GM23338 (cell line): Measurements from ENCODE around the gene RPS28. TPM values are rescaled to one million over a fixed set of nuclear protein-coding genes. Genes with fewer than 3 reads are reported as not detected.

Experiments
- ATAC-seq: fragments of 200-7000 bp; cut with Tn5 transposase; 3 replicates; pipeline ENCODE4 v1.9.1; 2020
- DNase-seq: peaks from one replicate; pipeline ENCODE4 v3.0.0-alpha.2; 2015; ENCODE audit warnings: low spot score
- H2AFZ ChIP-seq: fragments of 200-600 bp; sonication (generic); 2 replicates; pipeline ENCODE4 v1.8.0; 2016; ENCODE audit warnings: antibody characterized with exemption, mild to moderate bottlenecking, moderate library complexity
- H3F3A ChIP-seq: fragments of 200-600 bp; sonication (generic); replicated peaks from 2 replicates; pipeline ENCODE4 v1.8.0; 2017; ENCODE audit warnings: antibody characterized with exemption, mixed run types, low read depth
- H3K27ac ChIP-seq: fragments of 200-600 bp; sonication (generic); 2 replicates; pipeline ENCODE4 v1.6.1; 2016; ENCODE audit warnings: low read depth
- H3K27me3 ChIP-seq: fragments of 200-600 bp; sonication (generic); 2 replicates; pipeline ENCODE4 v1.8.0; 2016; ENCODE audit warnings: mild to moderate bottlenecking, mixed run types, moderate library complexity; ENCODE audit not compliant: insufficient read depth
- H3K36me3 ChIP-seq: fragments of 200-600 bp; sonication (generic); 2 replicates; pipeline ENCODE4 v1.8.0; 2016; ENCODE audit warnings: mild to moderate bottlenecking; ENCODE audit not compliant: insufficient read depth
- H3K4me1 ChIP-seq: fragments of 200-600 bp; sonication (generic); 2 replicates; pipeline ENCODE4 v1.8.0; 2016; ENCODE audit warnings: mild to moderate bottlenecking, moderate library complexity; ENCODE audit not compliant: insufficient read depth
- H3K4me2 ChIP-seq: fragments of 200-600 bp; sonication (generic); 2 replicates; pipeline ENCODE4 v1.7.1; 2017; ENCODE audit warnings: mixed run types
- H3K4me3 ChIP-seq: fragments of 200-600 bp; sonication (generic); 2 replicates; pipeline ENCODE4 v1.6.1; 2016; ENCODE audit warnings: mixed run types
- H3K79me2 ChIP-seq: fragments of 200-600 bp; sonication (generic); replicated peaks from 2 replicates; pipeline ENCODE4 v1.8.0; 2017; ENCODE audit warnings: mild to moderate bottlenecking; ENCODE audit not compliant: insufficient read depth
- H3K9me2 ChIP-seq: fragments of 200-600 bp; sonication (generic); 2 replicates; pipeline ENCODE4 v1.8.0; 2017; ENCODE audit not compliant: insufficient read depth
- H4K20me1 ChIP-seq: fragments of 200-600 bp; sonication (generic); replicated peaks from 2 replicates; pipeline ENCODE4 v1.8.0; 2017; ENCODE audit warnings: mild to moderate bottlenecking; ENCODE audit not compliant: insufficient read depth
- H3K27ac Mint-ChIP-seq: 2 replicates; pipeline ENCODE4 v1.8.0; 2020; ENCODE audit warnings: inconsistent platforms, mild to moderate bottlenecking, moderate library complexity, mixed read lengths
- H3K27me3 Mint-ChIP-seq: 3 replicates; pipeline ENCODE4 v1.8.0; 2022; ENCODE audit warnings: low read depth, mild to moderate bottlenecking, moderate library complexity, mixed read lengths, inconsistent platforms; ENCODE audit not compliant: insufficient read depth, poor library complexity
- H3K36me3 Mint-ChIP-seq: 3 replicates; pipeline ENCODE4 v1.8.0; 2021; ENCODE audit warnings: low read depth, mild to moderate bottlenecking, inconsistent platforms, moderate library complexity, mixed read lengths
- H3K4me1 Mint-ChIP-seq: 3 replicates; pipeline ENCODE4 v1.8.0; 2020; ENCODE audit warnings: mild to moderate bottlenecking, inconsistent platforms, mixed read lengths
- H3K4me3 Mint-ChIP-seq: 3 replicates; pipeline ENCODE4 v1.8.0; 2021; ENCODE audit warnings: moderate library complexity, mild to moderate bottlenecking, inconsistent platforms, mixed read lengths
- H3K9me3 Mint-ChIP-seq: 3 replicates; pipeline ENCODE4 v1.8.0; 2020; ENCODE audit warnings: moderate library complexity, mild to moderate bottlenecking, inconsistent platforms, mixed read lengths
- CREB1 ChIP-seq: fragments of 250-450 bp; sonication (Bioruptor Pico); IDR thresholded peaks from 2 replicates; pipeline ENCODE4 v1.5.0; 2020; ENCODE audit warnings: low read depth, mild to moderate bottlenecking, moderate library complexity
- EZH2 ChIP-seq: fragments of 200-600 bp; sonication (generic); IDR thresholded peaks from one replicate; pipeline ENCODE4 v1.8.0; 2017; ENCODE audit warnings: antibody characterized with exemption, mild to moderate bottlenecking, low read depth; ENCODE audit not compliant: unreplicated experiment
- EZH2phosphoT487 ChIP-seq: fragments of 200-600 bp; sonication (generic); IDR thresholded peaks from one replicate; pipeline ENCODE4 v1.8.1; 2018; ENCODE audit warnings: antibody characterized with exemption; ENCODE audit not compliant: unreplicated experiment
- JUNB ChIP-seq: IDR thresholded peaks from one replicate; pipeline ENCODE4 v1.6.1; 2016; ENCODE audit warnings: antibody characterized with exemption; ENCODE audit not compliant: unreplicated experiment
- NANOG ChIP-seq: IDR thresholded peaks from 2 replicates; pipeline ENCODE4 v1.6.1; 2016; ENCODE audit warnings: antibody characterized with exemption, borderline replicate concordance
- POLR2AphosphoS5 ChIP-seq: IDR thresholded peaks from 2 replicates; pipeline ENCODE4 v1.6.1; 2016; ENCODE audit warnings: antibody characterized with exemption, low read depth
- STAT1 ChIP-seq: IDR thresholded peaks from one replicate; pipeline ENCODE4 v1.6.1; 2016; ENCODE audit warnings: antibody characterized with exemption; ENCODE audit not compliant: unreplicated experiment
- ZNF114 ChIP-seq: fragments of 250-450 bp; sonication (Bioruptor Pico); IDR thresholded peaks from 2 replicates; pipeline ENCODE4 v1.5.0; 2020; ENCODE audit warnings: mild to moderate bottlenecking, moderate library complexity
- ZNF331 ChIP-seq: fragments of 250-450 bp; sonication (Bioruptor Pico); IDR thresholded peaks from 2 replicates; pipeline ENCODE4 v1.5.0; 2020; ENCODE audit warnings: low read depth, mild to moderate bottlenecking, moderate library complexity
- polyA plus RNA-seq: library from polyadenylated mRNA; unstranded; fragments of >200 nt; fragmentation: Nextera tagmentation; extraction: Ambion mirVana; gene quantifications from 2 replicates; pipeline ENCODE4 v1.2.1, GENCODE V29; 2016
- total RNA-seq: library from RNA; depleted of rRNA; stranded (reverse); fragments of >200 nt; shearing (Covaris generic); gene quantifications from 2 replicates; pipeline ENCODE4 v1.2.3, GENCODE V29; 2014
- TF ChIP-seq, protein P1 (sequence below): fragments of 250-450 bp; sonication (Bioruptor Pico); IDR thresholded peaks from 2 replicates; pipeline ENCODE4 v1.5.0; 2020; ENCODE audit warnings: mild to moderate bottlenecking, moderate library complexity
- TF ChIP-seq, protein P2 (sequence below), 2 experiments: fragments of 200-600 bp in 1 of 2; sonication (generic) in 1 of 2; conservative IDR thresholded peaks; 2 replicates each; pipeline versions ENCODE4 v1.5.1 to v1.6.1; 2016 to 2017; ENCODE audit warnings: antibody characterized with exemption in 2 of 2, low read depth in 2 of 2, mild to moderate bottlenecking in 2 of 2, moderate library complexity in 1 of 2
- TF ChIP-seq, protein P3 (sequence below): IDR thresholded peaks from 2 replicates; pipeline ENCODE4 v1.6.1; 2016; ENCODE audit warnings: antibody characterized with exemption
- TF ChIP-seq, protein P4 (sequence below): IDR thresholded peaks from one replicate; pipeline ENCODE4 v1.6.1; 2018; ENCODE audit warnings: antibody characterized with exemption; ENCODE audit not compliant: unreplicated experiment

RPS28 gene
- total and polyA plus RNA-seq, 2 experiments from 2014 or later, result 174 to 1,790 TPM

DNA sequence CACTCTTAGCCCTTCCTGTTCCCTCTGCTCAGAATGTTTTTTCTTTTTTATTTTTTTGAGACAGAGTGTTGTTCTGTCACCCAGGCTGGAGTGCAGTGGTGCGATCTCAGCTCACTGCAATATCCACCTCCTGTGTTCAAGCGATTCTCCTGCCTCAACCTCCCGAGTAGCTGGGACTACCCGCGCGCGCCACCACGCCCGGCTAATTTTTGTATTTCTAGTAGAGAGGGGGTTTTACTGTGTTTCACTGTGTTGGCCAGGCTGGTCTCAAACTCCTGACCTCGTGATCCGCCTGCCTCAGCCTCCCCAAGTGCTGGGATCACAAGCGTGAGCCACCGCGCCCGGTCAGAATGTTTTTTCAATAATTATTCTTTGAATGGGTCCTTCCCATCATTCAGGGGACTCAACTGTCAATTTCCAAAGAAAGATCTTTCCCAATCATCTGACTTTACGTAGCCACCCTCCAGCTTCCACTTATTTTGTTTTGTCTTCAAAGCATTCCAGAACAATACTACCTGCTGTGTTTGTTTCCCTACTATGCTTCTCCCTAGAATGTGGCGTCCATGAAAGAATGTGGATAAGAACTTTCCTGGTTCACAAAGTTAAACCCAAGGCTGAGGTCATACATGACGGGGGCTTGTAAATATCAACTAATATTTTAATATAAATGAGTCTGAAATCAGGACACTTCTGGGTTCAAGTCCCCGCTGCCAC is 1.3 kb upstream of the RPS28 start:
- peak overlapping the region; percentile 97 for H3K4me3 Mint-ChIP-seq
- Histone ChIP-seq H3K4me1 (peaks cover 24% of the 10 kb centered on the region), H3K79me2 (peaks cover 33% of the 10 kb centered on the region), H4K20me1 (peaks cover 24% of the 10 kb centered on the region), H2AFZ (no peak overlapping the region), H3K4me3 (peak overlapping the region; percentile 96), H3K4me2 (peak overlapping the region; percentile 100), H3K27ac (peak overlapping the region; percentile 98), H3K9me2 (no peaks in the 10 kb centered on the region), H3K36me3 (peaks cover 7% of the 10 kb centered on the region), H3F3A (peaks cover 50% of the 10 kb centered on the region), H3K27me3 (no peaks in the 10 kb centered on the region)
- peaks cover 49% of the 10 kb centered on the region for H3K36me3 Mint-ChIP-seq
- peaks cover 24% of the 10 kb centered on the region for H3K27me3 Mint-ChIP-seq
- peak; percentile 77 for DNase-seq
- H3K27ac Mint-ChIP-seq, result peak overlapping the region; percentile 13; the same call in 1 of the 2 replicates
- H3K9me3 Mint-ChIP-seq, result no peaks in the 10 kb centered on the region
- H3K4me1 Mint-ChIP-seq, result peaks cover 41% of the 10 kb centered on the region
- no peak for ATAC-seq
- TF ChIP-seq, protein P1, sequence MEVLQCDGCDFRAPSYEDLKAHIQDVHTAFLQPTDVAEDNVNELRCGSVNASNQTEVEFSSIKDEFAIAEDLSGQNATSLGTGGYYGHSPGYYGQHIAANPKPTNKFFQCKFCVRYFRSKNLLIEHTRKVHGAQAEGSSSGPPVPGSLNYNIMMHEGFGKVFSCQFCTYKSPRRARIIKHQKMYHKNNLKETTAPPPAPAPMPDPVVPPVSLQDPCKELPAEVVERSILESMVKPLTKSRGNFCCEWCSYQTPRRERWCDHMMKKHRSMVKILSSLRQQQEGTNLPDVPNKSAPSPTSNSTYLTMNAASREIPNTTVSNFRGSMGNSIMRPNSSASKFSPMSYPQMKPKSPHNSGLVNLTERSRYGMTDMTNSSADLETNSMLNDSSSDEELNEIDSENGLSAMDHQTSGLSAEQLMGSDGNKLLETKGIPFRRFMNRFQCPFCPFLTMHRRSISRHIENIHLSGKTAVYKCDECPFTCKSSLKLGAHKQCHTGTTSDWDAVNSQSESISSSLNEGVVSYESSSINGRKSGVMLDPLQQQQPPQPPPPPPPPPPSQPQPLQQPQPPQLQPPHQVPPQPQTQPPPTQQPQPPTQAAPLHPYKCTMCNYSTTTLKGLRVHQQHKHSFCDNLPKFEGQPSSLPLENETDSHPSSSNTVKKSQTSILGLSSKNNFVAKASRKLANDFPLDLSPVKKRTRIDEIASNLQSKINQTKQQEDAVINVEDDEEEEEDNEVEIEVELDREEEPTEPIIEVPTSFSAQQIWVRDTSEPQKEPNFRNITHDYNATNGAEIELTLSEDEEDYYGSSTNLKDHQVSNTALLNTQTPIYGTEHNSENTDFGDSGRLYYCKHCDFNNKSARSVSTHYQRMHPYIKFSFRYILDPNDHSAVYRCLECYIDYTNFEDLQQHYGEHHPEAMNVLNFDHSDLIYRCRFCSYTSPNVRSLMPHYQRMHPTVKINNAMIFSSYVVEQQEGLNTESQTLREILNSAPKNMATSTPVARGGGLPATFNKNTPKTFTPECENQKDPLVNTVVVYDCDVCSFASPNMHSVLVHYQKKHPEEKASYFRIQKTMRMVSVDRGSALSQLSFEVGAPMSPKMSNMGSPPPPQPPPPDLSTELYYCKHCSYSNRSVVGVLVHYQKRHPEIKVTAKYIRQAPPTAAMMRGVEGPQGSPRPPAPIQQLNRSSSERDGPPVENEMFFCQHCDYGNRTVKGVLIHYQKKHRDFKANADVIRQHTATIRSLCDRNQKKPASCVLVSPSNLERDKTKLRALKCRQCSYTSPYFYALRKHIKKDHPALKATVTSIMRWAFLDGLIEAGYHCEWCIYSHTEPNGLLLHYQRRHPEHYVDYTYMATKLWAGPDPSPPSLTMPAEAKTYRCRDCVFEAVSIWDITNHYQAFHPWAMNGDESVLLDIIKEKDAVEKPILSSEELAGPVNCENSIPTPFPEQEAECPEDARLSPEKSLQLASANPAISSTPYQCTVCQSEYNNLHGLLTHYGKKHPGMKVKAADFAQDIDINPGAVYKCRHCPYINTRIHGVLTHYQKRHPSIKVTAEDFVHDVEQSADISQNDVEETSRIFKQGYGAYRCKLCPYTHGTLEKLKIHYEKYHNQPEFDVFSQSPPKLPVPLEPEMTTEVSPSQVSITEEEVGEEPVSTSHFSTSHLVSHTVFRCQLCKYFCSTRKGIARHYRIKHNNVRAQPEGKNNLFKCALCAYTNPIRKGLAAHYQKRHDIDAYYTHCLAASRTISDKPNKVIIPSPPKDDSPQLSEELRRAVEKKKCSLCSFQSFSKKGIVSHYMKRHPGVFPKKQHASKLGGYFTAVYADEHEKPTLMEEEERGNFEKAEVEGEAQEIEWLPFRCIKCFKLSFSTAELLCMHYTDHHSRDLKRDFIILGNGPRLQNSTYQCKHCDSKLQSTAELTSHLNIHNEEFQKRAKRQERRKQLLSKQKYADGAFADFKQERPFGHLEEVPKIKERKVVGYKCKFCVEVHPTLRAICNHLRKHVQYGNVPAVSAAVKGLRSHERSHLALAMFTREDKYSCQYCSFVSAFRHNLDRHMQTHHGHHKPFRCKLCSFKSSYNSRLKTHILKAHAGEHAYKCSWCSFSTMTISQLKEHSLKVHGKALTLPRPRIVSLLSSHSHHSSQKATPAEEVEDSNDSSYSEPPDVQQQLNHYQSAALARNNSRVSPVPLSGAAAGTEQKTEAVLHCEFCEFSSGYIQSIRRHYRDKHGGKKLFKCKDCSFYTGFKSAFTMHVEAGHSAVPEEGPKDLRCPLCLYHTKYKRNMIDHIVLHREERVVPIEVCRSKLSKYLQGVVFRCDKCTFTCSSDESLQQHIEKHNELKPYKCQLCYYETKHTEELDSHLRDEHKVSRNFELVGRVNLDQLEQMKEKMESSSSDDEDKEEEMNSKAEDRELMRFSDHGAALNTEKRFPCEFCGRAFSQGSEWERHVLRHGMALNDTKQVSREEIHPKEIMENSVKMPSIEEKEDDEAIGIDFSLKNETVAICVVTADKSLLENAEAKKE (CRISPR knock-in tag), result no peak
- TF ChIP-seq EZH2 (no peak), POLR2AphosphoS5 (no peak), NANOG (no peak), CREB1 (CRISPR knock-in tag) (no peak), ZNF331 (CRISPR knock-in tag) (no peak), STAT1 (no peak), ZNF114 (CRISPR knock-in tag) (no peak), JUNB (no peak), EZH2phosphoT487 (no peak)
- TF ChIP-seq, protein P2, sequence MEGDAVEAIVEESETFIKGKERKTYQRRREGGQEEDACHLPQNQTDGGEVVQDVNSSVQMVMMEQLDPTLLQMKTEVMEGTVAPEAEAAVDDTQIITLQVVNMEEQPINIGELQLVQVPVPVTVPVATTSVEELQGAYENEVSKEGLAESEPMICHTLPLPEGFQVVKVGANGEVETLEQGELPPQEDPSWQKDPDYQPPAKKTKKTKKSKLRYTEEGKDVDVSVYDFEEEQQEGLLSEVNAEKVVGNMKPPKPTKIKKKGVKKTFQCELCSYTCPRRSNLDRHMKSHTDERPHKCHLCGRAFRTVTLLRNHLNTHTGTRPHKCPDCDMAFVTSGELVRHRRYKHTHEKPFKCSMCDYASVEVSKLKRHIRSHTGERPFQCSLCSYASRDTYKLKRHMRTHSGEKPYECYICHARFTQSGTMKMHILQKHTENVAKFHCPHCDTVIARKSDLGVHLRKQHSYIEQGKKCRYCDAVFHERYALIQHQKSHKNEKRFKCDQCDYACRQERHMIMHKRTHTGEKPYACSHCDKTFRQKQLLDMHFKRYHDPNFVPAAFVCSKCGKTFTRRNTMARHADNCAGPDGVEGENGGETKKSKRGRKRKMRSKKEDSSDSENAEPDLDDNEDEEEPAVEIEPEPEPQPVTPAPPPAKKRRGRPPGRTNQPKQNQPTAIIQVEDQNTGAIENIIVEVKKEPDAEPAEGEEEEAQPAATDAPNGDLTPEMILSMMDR (conservative IDR thresholded peaks at IDR 0.05; ENCODE audit: low read depth in 2 of 2), result no peak
- TF ChIP-seq, protein P3, sequence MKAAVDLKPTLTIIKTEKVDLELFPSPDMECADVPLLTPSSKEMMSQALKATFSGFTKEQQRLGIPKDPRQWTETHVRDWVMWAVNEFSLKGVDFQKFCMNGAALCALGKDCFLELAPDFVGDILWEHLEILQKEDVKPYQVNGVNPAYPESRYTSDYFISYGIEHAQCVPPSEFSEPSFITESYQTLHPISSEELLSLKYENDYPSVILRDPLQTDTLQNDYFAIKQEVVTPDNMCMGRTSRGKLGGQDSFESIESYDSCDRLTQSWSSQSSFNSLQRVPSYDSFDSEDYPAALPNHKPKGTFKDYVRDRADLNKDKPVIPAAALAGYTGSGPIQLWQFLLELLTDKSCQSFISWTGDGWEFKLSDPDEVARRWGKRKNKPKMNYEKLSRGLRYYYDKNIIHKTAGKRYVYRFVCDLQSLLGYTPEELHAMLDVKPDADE, result no peak
- TF ChIP-seq, protein P4, sequence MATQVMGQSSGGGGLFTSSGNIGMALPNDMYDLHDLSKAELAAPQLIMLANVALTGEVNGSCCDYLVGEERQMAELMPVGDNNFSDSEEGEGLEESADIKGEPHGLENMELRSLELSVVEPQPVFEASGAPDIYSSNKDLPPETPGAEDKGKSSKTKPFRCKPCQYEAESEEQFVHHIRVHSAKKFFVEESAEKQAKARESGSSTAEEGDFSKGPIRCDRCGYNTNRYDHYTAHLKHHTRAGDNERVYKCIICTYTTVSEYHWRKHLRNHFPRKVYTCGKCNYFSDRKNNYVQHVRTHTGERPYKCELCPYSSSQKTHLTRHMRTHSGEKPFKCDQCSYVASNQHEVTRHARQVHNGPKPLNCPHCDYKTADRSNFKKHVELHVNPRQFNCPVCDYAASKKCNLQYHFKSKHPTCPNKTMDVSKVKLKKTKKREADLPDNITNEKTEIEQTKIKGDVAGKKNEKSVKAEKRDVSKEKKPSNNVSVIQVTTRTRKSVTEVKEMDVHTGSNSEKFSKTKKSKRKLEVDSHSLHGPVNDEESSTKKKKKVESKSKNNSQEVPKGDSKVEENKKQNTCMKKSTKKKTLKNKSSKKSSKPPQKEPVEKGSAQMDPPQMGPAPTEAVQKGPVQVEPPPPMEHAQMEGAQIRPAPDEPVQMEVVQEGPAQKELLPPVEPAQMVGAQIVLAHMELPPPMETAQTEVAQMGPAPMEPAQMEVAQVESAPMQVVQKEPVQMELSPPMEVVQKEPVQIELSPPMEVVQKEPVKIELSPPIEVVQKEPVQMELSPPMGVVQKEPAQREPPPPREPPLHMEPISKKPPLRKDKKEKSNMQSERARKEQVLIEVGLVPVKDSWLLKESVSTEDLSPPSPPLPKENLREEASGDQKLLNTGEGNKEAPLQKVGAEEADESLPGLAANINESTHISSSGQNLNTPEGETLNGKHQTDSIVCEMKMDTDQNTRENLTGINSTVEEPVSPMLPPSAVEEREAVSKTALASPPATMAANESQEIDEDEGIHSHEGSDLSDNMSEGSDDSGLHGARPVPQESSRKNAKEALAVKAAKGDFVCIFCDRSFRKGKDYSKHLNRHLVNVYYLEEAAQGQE, result no peak
